ENCODE data around the gene PPP3CA. TPM values are rescaled to one million over a fixed set of nuclear protein-coding genes. Genes with fewer than 3 reads are reported as not detected.

The PPP3CA gene
- total RNA-seq, 4 donors from 2014 or later: 32.7 to 45.1 (median 44.0) TPM

DNA sequence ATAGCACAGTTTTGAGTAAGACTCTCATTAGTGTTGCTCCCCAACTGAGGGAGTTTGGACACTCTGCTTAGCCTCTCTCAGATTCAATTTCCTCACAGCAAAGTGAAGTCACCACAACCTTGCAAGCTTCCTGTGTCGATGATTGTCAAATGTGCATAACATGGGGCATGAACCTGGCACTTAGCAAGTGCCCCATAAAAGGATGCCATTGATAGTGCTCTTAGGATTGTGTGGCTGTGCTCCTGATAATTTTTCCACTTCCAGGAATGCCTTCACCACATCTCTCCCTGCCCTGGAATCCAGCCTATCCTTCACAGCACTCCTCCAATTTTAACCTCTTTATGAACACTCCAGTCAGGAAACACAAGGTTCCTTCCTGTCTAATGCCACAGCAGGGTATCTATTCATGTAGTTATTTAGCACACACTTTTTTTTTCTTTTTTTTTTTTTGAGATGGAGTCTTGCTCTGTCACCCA is 309.4 kb downstream of the PPP3CA start:
- TF ChIP-seq EP300 (IDR thresholded peaks at IDR 0.05) (peak in 1 of 2 donors; percentile 8), POLR2A (IDR thresholded peaks at IDR 0.05) (no peak)
- TF ChIP-seq, protein P1, sequence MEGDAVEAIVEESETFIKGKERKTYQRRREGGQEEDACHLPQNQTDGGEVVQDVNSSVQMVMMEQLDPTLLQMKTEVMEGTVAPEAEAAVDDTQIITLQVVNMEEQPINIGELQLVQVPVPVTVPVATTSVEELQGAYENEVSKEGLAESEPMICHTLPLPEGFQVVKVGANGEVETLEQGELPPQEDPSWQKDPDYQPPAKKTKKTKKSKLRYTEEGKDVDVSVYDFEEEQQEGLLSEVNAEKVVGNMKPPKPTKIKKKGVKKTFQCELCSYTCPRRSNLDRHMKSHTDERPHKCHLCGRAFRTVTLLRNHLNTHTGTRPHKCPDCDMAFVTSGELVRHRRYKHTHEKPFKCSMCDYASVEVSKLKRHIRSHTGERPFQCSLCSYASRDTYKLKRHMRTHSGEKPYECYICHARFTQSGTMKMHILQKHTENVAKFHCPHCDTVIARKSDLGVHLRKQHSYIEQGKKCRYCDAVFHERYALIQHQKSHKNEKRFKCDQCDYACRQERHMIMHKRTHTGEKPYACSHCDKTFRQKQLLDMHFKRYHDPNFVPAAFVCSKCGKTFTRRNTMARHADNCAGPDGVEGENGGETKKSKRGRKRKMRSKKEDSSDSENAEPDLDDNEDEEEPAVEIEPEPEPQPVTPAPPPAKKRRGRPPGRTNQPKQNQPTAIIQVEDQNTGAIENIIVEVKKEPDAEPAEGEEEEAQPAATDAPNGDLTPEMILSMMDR (IDR thresholded peaks at IDR 0.05): no peak
- Histone ChIP-seq H3K36me3 (peaks cover 0 to 18% (median 0%) of the 10 kb centered on the region in 3 donors), H3K4me1 (peaks cover 0 to under 1% (median 0%) of the 10 kb centered on the region in 4 donors), H3K4me3 (no peak overlapping the region), H3K27ac (no peak overlapping the region), H3K27me3 (no peaks in the 10 kb centered on the region), H3K9me3 (no peaks in the 10 kb centered on the region)
- DNase-seq (ENCODE audit: low spot score in 2 of 2): no peak
- WGBS, 2 donors: 55 to 61% methylated on average over 1 of the region's 1 CpG

- H3K36me3 ChIP-seq: peaks cover 0 to 18% (median 0%) of the 10 kb centered on the region in 3 donors
- no peaks in the 10 kb centered on the region for H3K27me3 ChIP-seq
- H3K4me3 ChIP-seq: no peak overlapping the region
- H3K9me3 ChIP-seq: no peaks in the 10 kb centered on the region
- TF ChIP-seq POLR2A (IDR thresholded peaks at IDR 0.05) (no peak), EP300 (IDR thresholded peaks at IDR 0.05) (no peak)
- TF ChIP-seq, protein P1 (IDR thresholded peaks at IDR 0.05): no peak
- no peak overlapping the region for H3K27ac ChIP-seq
- DNase-seq (ENCODE audit: low spot score in 2 of 2): no peak
- 90 to 92% methylated on average over 3 of the region's 3 CpGs for WGBS, 2 donors
- H3K4me1 ChIP-seq: peaks cover 0 to 5% (median 0%) of the 10 kb centered on the region in 4 donors
Observed at GRCh38 chr4:101037249-101037648, 310.1 kb downstream of the PPP3CA start.

DNA sequence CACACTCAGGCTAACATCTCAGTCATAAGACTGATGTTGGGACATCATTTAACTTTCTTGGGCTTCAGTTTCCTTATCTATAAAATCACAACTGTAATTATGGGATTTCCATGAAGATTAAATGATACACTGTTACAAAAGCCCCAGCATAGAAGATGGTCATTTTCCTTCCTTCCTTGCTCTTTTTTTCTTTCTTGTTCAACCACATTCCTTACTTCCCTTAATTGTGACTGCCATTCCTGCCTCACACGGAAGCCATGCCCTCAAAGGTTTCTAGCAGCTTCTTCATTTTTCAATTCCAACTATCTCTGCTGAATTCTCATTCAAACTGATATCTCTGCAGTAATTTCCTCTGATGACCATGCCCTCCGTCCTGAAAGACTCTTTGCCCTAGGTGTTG is 311.8 kb downstream of the PPP3CA start:
- 72 to 77% methylated on average over 2 of the region's 2 CpGs for WGBS, 2 donors
- DNase-seq (ENCODE audit: low spot score in 2 of 2): no peak
- Histone ChIP-seq H3K36me3 (peaks cover 0 to 18% (median 0%) of the 10 kb centered on the region in 3 donors), H3K27me3 (no peaks in the 10 kb centered on the region), H3K4me1 (peaks cover 0 to 5% (median 0%) of the 10 kb centered on the region in 4 donors), H3K27ac (no peak overlapping the region), H3K9me3 (no peaks in the 10 kb centered on the region), H3K4me3 (no peak overlapping the region)
- TF ChIP-seq POLR2A (IDR thresholded peaks at IDR 0.05) (no peak), EP300 (IDR thresholded peaks at IDR 0.05) (no peak)
- TF ChIP-seq, protein P1 (IDR thresholded peaks at IDR 0.05): no peak

- Histone ChIP-seq H3K27me3 (no peaks in the 10 kb centered on the region), H3K4me3 (no peak overlapping the region), H3K4me1 (peaks cover 0 to 17% (median 0%) of the 10 kb centered on the region in 4 donors), H3K27ac (no peak overlapping the region), H3K36me3 (peaks cover 0 to 18% (median 0%) of the 10 kb centered on the region in 3 donors), H3K9me3 (no peaks in the 10 kb centered on the region)
- no peak for DNase-seq (ENCODE audit: low spot score in 2 of 2)
- 92 to 93% methylated on average over 3 of the region's 3 CpGs for WGBS, 2 donors
- TF ChIP-seq EP300 (IDR thresholded peaks at IDR 0.05) (no peak), POLR2A (IDR thresholded peaks at IDR 0.05) (no peak)
- TF ChIP-seq, protein P1 (IDR thresholded peaks at IDR 0.05): no peak
Observed at GRCh38 chr4:101033986-101034385, 313.3 kb downstream of the PPP3CA start.

DNA sequence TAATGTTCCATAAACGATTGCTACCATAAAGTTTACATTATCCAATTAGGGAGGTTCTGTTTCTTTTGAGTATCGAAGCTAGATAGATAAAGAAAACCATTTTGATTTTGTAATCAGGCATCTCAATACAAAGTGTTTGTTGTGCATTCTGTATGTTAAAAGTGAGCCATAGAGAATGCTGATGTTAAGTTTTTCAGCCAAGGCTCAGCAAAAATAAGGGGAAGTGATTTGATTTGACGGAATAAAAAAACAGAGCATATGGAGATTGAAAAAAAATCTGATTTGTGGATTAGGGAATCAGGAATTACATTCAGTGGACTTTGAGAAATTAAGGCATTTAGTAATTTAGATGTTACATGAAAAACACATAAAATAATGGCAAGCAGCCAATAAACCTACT is 314.8 kb downstream of the PPP3CA start:
- Histone ChIP-seq H3K4me3 (no peak overlapping the region), H3K27me3 (no peaks in the 10 kb centered on the region), H3K27ac (no peak overlapping the region), H3K36me3 (peaks cover 0 to 8% (median 0%) of the 10 kb centered on the region in 3 donors), H3K9me3 (no peaks in the 10 kb centered on the region), H3K4me1 (peaks cover 0 to 18% (median 0%) of the 10 kb centered on the region in 4 donors)
- TF ChIP-seq, protein P1 (IDR thresholded peaks at IDR 0.05): no peak
- TF ChIP-seq EP300 (IDR thresholded peaks at IDR 0.05) (no peak), POLR2A (IDR thresholded peaks at IDR 0.05) (no peak)
- 55 to 58% methylated on average over 3 of the region's 3 CpGs for WGBS, 2 donors
- no peak for DNase-seq (ENCODE audit: low spot score in 2 of 2)

Measured in tibial nerve (tissue), 4 donors.